ENCODE data around the gene GNAI2.

- no peak for TF ChIP-seq CTCF (IDR thresholded peaks at IDR 0.05)
- no peak for TF ChIP-seq POLR2A (IDR thresholded peaks at IDR 0.05)
These were observed 5.8 kb upstream of the GNAI2 start for GRCh38 chr3:50230104-50230793.

Measured in adrenal gland (tissue), 5 donors.